Activated naive CD4-positive, alpha-beta T cell treated with anti-CD3 and anti-CD28 coated beads, Interleukin-2, amount 10 ng/mL, durations not matched to agents 7 days and 5 days (primary cell): ENCODE results near the gene TRDMT1.
A peak's percentile ranks its signal among the peaks of the same experiment; 100 is the strongest.

ENCODE experiments used
- CTCF ChIA-PET: fragments of 350-600 bp; sonication (Branson Sonifier 250); formaldehyde crosslinking; loops from one replicate; lab custom pipeline; 2021; ENCODE audit warnings: antibody characterized with exemption; lab: Charles Lee
- DNase-seq: peaks from one replicate; pipeline ENCODE4 v3.0.0-alpha.2; 2020
- H3K27ac Mint-ChIP-seq: one replicate; pipeline ENCODE4 v1.8.0; 2021; ENCODE audit warnings: mild to moderate bottlenecking, moderate library complexity, mixed read lengths
- H3K27me3 Mint-ChIP-seq: one replicate; pipeline ENCODE4 v1.8.0; 2021; ENCODE audit warnings: mild to moderate bottlenecking, mixed read lengths
- H3K36me3 Mint-ChIP-seq: one replicate; pipeline ENCODE4 v1.8.0; 2021; ENCODE audit warnings: mixed read lengths
- H3K4me1 Mint-ChIP-seq: one replicate; pipeline ENCODE4 v1.8.0; 2021; ENCODE audit warnings: mixed read lengths
- H3K4me3 Mint-ChIP-seq: one replicate; pipeline ENCODE4 v1.8.0; 2021; ENCODE audit warnings: mild to moderate bottlenecking, moderate library complexity, mixed read lengths
- H3K9me3 Mint-ChIP-seq: one replicate; pipeline ENCODE4 v1.8.0; 2021; ENCODE audit warnings: mixed read lengths

Gene TRDMT1

GRCh38 chr10:17237149-17237527 lies 35.7 kb upstream of the TRDMT1 start:
- H3K4me1 Mint-ChIP-seq: peaks cover 48% of the 10 kb centered on the region
- no peaks in the 10 kb centered on the region for H3K9me3 Mint-ChIP-seq
- DNase-seq: no peak
- H3K27me3 Mint-ChIP-seq: no peaks in the 10 kb centered on the region
- H3K27ac Mint-ChIP-seq: no peak overlapping the region
- H3K4me3 Mint-ChIP-seq: no peak overlapping the region
- CTCF ChIA-PET: no interaction called here
- peaks cover 53% of the 10 kb centered on the region for H3K36me3 Mint-ChIP-seq

GRCh38 chr10:17236468-17237148 lies 35.1 kb upstream of the TRDMT1 start:
- H3K4me3 Mint-ChIP-seq: no peak overlapping the region
- H3K36me3 Mint-ChIP-seq: peaks cover 58% of the 10 kb centered on the region
- no peaks in the 10 kb centered on the region for H3K9me3 Mint-ChIP-seq
- H3K4me1 Mint-ChIP-seq: peaks cover 48% of the 10 kb centered on the region
- CTCF ChIA-PET: no interaction called here
- H3K27me3 Mint-ChIP-seq: no peaks in the 10 kb centered on the region
- no peak overlapping the region for H3K27ac Mint-ChIP-seq
- no peak for DNase-seq

- DNase-seq: no peak
- H3K4me3 Mint-ChIP-seq: peak overlapping the region; percentile 13
- H3K27me3 Mint-ChIP-seq: peaks cover 3% of the 10 kb centered on the region
- peaks cover 57% of the 10 kb centered on the region for H3K4me1 Mint-ChIP-seq
- peak overlapping the region; percentile 42 for H3K27ac Mint-ChIP-seq
- H3K9me3 Mint-ChIP-seq: no peaks in the 10 kb centered on the region
- H3K36me3 Mint-ChIP-seq: peaks cover 73% of the 10 kb centered on the region
- CTCF ChIA-PET: interaction anchor here (1.1 kb wide), 1 partner anchor 22 kb away, joined by 4 read pairs; no protein-coding TSS in a partner anchor
Measured at GRCh38 chr10:17235136-17235535, 33.7 kb upstream of the TRDMT1 start.

- Mint-ChIP-seq H3K36me3 (peaks cover 78% of the 10 kb centered on the region), H3K27ac (peak overlapping the region; percentile 42), H3K27me3 (peaks cover 7% of the 10 kb centered on the region), H3K9me3 (no peaks in the 10 kb centered on the region), H3K4me3 (peak overlapping the region; percentile 5), H3K4me1 (peaks cover 57% of the 10 kb centered on the region)
- CTCF ChIA-PET: no interaction called here
- DNase-seq: no peak
Measured at GRCh38 chr10:17234431-17234945, 33.0 kb upstream of the TRDMT1 start.

GRCh38 chr10:17233286-17233991 lies 32.0 kb upstream of the TRDMT1 start:
- H3K9me3 Mint-ChIP-seq: no peaks in the 10 kb centered on the region
- no peak for DNase-seq
- H3K4me3 Mint-ChIP-seq: no peak overlapping the region
- peaks cover 13% of the 10 kb centered on the region for H3K27me3 Mint-ChIP-seq
- H3K36me3 Mint-ChIP-seq: peaks cover 80% of the 10 kb centered on the region
- peak overlapping the region; percentile 55 for H3K27ac Mint-ChIP-seq
- H3K4me1 Mint-ChIP-seq: peaks cover 57% of the 10 kb centered on the region
- CTCF ChIA-PET: interaction anchor here (0.8 to 1.0 kb wide), 2 partner anchors 8 to 20 kb away, joined by 3 read pairs; no protein-coding TSS in a partner anchor

GRCh38 chr10:17232276-17232960 lies 30.9 kb upstream of the TRDMT1 start:
- CTCF ChIA-PET: interaction anchor here (0.6 to 1.8 kb wide), 3 partner anchors 9 to 341 kb away, joined by 3 read pairs; no protein-coding TSS in a partner anchor
- Mint-ChIP-seq H3K4me1 (peaks cover 60% of the 10 kb centered on the region), H3K27ac (peak overlapping the region; percentile 99), H3K4me3 (peak overlapping the region; percentile 91), H3K36me3 (peaks cover 72% of the 10 kb centered on the region), H3K9me3 (no peaks in the 10 kb centered on the region), H3K27me3 (peaks cover 13% of the 10 kb centered on the region)
- no peak for DNase-seq

- H3K36me3 Mint-ChIP-seq: peaks cover 69% of the 10 kb centered on the region
- CTCF ChIA-PET: interaction anchor here (1.8 to 2.7 kb wide), 2 partner anchors 25 to 31 kb away, joined by 3 to 15 read pairs; partner anchors contain the start of gene TRDMT1
- peaks cover 66% of the 10 kb centered on the region for H3K4me1 Mint-ChIP-seq
Measured at GRCh38 chr10:17231788-17232187, 30.3 kb upstream of the TRDMT1 start.

GRCh38 chr10:17229967-17230682 lies 28.7 kb upstream of the TRDMT1 start:
- peak; percentile 94 for DNase-seq
- Mint-ChIP-seq H3K9me3 (no peaks in the 10 kb centered on the region), H3K4me3 (peak overlapping the region; percentile 91), H3K4me1 (peaks cover 66% of the 10 kb centered on the region), H3K36me3 (peaks cover 56% of the 10 kb centered on the region), H3K27ac (peak overlapping the region; percentile 99), H3K27me3 (peaks cover 13% of the 10 kb centered on the region)
- CTCF ChIA-PET: interaction anchor here (0.7 to 2.8 kb wide), 12 partner anchors 11 to 387 kb away, joined by 3 to 24 read pairs (median 4); partner anchors contain the start of gene TRDMT1

More at GRCh38 chr10:17231788-17232187, 30.3 kb upstream of the TRDMT1 start:
- H3K27ac Mint-ChIP-seq: peak overlapping the region; percentile 99
- no peaks in the 10 kb centered on the region for H3K9me3 Mint-ChIP-seq
- H3K27me3 Mint-ChIP-seq: peaks cover 13% of the 10 kb centered on the region
- DNase-seq: no peak
- H3K4me3 Mint-ChIP-seq: peak overlapping the region; percentile 91

- peak overlapping the region; percentile 91 for H3K4me3 Mint-ChIP-seq
- DNase-seq: no peak
- H3K4me1 Mint-ChIP-seq: peaks cover 62% of the 10 kb centered on the region
- H3K36me3 Mint-ChIP-seq: peaks cover 56% of the 10 kb centered on the region
- CTCF ChIA-PET: interaction anchor here (0.8 to 2.8 kb wide), 9 partner anchors 12 to 338 kb away, joined by 3 to 24 read pairs (median 4); partner anchors contain the start of gene TRDMT1
- no peaks in the 10 kb centered on the region for H3K9me3 Mint-ChIP-seq
- peaks cover 13% of the 10 kb centered on the region for H3K27me3 Mint-ChIP-seq
- H3K27ac Mint-ChIP-seq: peak overlapping the region; percentile 99
Measured at GRCh38 chr10:17229717-17229966, 28.2 kb upstream of the TRDMT1 start.

GRCh38 chr10:17229016-17229716 lies 27.7 kb upstream of the TRDMT1 start:
- peak; percentile 86 for DNase-seq
- Mint-ChIP-seq H3K4me1 (peaks cover 58% of the 10 kb centered on the region), H3K4me3 (peak overlapping the region; percentile 91), H3K9me3 (no peaks in the 10 kb centered on the region), H3K27ac (peak overlapping the region; percentile 99), H3K27me3 (peaks cover 13% of the 10 kb centered on the region), H3K36me3 (peaks cover 52% of the 10 kb centered on the region)
- CTCF ChIA-PET: interaction anchor here (0.6 to 2.8 kb wide), 10 partner anchors 12 to 337 kb away, joined by 3 to 24 read pairs (median 4); partner anchors contain the start of gene TRDMT1

- DNase-seq: peak; percentile 90
- H3K27me3 Mint-ChIP-seq: peaks cover 13% of the 10 kb centered on the region
- peak within 1 kb of the TSS; percentile 91 for H3K4me3 Mint-ChIP-seq
- peaks cover 50% of the 10 kb centered on the region for H3K4me1 Mint-ChIP-seq
- H3K9me3 Mint-ChIP-seq: no peaks in the 10 kb centered on the region
- peaks cover 44% of the 10 kb centered on the region for H3K36me3 Mint-ChIP-seq
- H3K27ac Mint-ChIP-seq: peak within 1 kb of the TSS; percentile 99
- CTCF ChIA-PET: interaction anchor here (0.6 to 2.8 kb wide), 8 partner anchors 11 to 203 kb away, joined by 3 to 24 read pairs (median 6); no protein-coding TSS in a partner anchor
Measured at GRCh38 chr10:17228091-17229015, 26.9 kb upstream of the TRDMT1 start, which contains the start of gene VIM. VIM (plus strand) TSS chr10:17228241; CDS start chr10:17229423, 1,182 bp downstream.
